RWPE2 (cell line): ENCODE results near the gene MCC.
A peak's percentile ranks its signal among the peaks of the same experiment; 100 is the strongest.

Experiments used
- ATAC-seq: fragments of 200-7000 bp; cut with Tn5 transposase; 3 replicates; pipeline ENCODE4 v1.9.1; 2021; ENCODE audit warnings: low read depth
- DNase-seq: peaks from one replicate; pipeline ENCODE4 v3.0.0-alpha.2; 2020; ENCODE audit warnings: low spot score
- H3K27ac ChIP-seq: fragments of 450-650 bp; 2 replicates; pipeline ENCODE4 v1.5.1; 2017; ENCODE audit warnings: mild to moderate bottlenecking; ENCODE audit not compliant: poor library complexity, severe bottlenecking
- H3K27me3 ChIP-seq: fragments of 250-450 bp; sonication (Bioruptor Pico); 2 replicates; pipeline ENCODE4 v1.5.1; 2021; ENCODE audit warnings: mild to moderate bottlenecking, moderate library complexity; ENCODE audit not compliant: insufficient read depth, poor library complexity, severe bottlenecking
- H3K36me3 ChIP-seq: fragments of 250-450 bp; sonication (Bioruptor Pico); 2 replicates; pipeline ENCODE4 v1.5.1; 2020; ENCODE audit warnings: low read depth, mild to moderate bottlenecking, moderate library complexity
- H3K4me1 ChIP-seq: fragments of 250-450 bp; sonication (Bioruptor Pico); 2 replicates; pipeline ENCODE4 v1.5.1; 2021; ENCODE audit warnings: mild to moderate bottlenecking, moderate library complexity; ENCODE audit not compliant: insufficient read depth, poor library complexity, severe bottlenecking
- H3K4me3 ChIP-seq: fragments of 250-450 bp; sonication (Bioruptor Pico); 2 replicates; pipeline ENCODE4 v1.5.1; 2021; ENCODE audit warnings: mild to moderate bottlenecking, moderate library complexity; ENCODE audit not compliant: severe bottlenecking
- H3K9me3 ChIP-seq: fragments of 250-450 bp; sonication (Bioruptor Pico); 2 replicates; pipeline ENCODE4 v1.5.1; 2021; ENCODE audit warnings: mild to moderate bottlenecking, moderate library complexity; ENCODE audit not compliant: severe bottlenecking
- TF ChIP-seq, protein P1 (sequence below): fragments of 450-650 bp; IDR thresholded peaks from one replicate; pipeline ENCODE4 v1.5.1; 2017; ENCODE audit warnings: mild to moderate bottlenecking, moderate library complexity; ENCODE audit not compliant: poor library complexity, severe bottlenecking

Gene MCC

DNA sequence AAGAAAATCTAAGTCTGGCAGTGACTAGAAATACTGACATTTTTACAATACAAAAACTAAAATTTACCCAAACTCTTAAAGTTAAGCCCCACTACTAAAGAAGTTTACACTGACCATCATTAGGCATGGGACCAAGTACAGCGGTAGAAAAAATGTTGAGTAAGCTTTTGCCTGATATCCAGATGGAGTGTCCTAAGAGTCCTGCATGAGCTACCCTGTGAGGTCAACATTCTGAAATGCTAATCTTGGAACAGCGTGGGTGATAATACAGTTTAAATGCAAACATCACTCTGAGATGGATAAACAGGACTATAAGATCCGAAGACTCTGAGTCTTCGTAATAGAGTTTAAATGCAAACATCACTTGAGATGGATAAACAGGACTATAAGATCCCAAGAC lies 322.0 kb downstream of the MCC start:
- no peaks in the 10 kb centered on the region for H3K9me3 ChIP-seq
- peaks cover 82% of the 10 kb centered on the region for H3K4me1 ChIP-seq
- H3K27ac ChIP-seq, result peak overlapping the region; percentile 88
- ATAC-seq (no peak), DNase-seq (no peak)
- H3K27me3 ChIP-seq, result no peaks in the 10 kb centered on the region
- H3K36me3 ChIP-seq, result no peaks in the 10 kb centered on the region
- TF ChIP-seq, protein P1, sequence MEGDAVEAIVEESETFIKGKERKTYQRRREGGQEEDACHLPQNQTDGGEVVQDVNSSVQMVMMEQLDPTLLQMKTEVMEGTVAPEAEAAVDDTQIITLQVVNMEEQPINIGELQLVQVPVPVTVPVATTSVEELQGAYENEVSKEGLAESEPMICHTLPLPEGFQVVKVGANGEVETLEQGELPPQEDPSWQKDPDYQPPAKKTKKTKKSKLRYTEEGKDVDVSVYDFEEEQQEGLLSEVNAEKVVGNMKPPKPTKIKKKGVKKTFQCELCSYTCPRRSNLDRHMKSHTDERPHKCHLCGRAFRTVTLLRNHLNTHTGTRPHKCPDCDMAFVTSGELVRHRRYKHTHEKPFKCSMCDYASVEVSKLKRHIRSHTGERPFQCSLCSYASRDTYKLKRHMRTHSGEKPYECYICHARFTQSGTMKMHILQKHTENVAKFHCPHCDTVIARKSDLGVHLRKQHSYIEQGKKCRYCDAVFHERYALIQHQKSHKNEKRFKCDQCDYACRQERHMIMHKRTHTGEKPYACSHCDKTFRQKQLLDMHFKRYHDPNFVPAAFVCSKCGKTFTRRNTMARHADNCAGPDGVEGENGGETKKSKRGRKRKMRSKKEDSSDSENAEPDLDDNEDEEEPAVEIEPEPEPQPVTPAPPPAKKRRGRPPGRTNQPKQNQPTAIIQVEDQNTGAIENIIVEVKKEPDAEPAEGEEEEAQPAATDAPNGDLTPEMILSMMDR, result no peak
- no peak overlapping the region for H3K4me3 ChIP-seq

DNA sequence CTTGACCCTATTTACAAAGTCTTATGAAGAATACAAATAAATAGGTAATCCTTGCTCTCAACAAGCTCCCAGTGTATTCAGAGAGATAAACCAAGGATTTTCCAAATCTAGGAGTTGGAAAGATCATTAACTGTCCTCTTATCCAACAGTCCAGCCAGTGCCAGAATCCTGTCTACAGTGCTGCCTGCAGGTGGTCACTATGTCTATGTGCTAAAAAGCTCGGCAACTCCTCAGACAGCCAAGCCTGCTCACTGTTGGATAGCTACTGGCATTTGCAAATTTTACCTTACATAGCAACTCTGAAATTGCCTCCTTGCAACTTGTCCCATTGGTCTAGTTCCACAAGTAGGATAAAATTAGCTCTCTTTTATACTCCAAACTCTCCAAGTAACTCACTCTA lies 324.2 kb downstream of the MCC start:
- Histone ChIP-seq H3K36me3 (no peaks in the 10 kb centered on the region), H3K27ac (peak overlapping the region; percentile 88), H3K4me3 (no peak overlapping the region), H3K4me1 (peaks cover 80% of the 10 kb centered on the region), H3K27me3 (no peaks in the 10 kb centered on the region), H3K9me3 (no peaks in the 10 kb centered on the region)
- no peak for DNase-seq
- TF ChIP-seq, protein P1, result no peak
- no peak for ATAC-seq

- H3K27ac ChIP-seq, result peak overlapping the region; percentile 88
- TF ChIP-seq, protein P1, result no peak
- peaks cover 73% of the 10 kb centered on the region for H3K4me1 ChIP-seq
- no peaks in the 10 kb centered on the region for H3K9me3 ChIP-seq
- DNase-seq (no peak), ATAC-seq (peak; percentile 6)
- H3K27me3 ChIP-seq, result no peaks in the 10 kb centered on the region
- H3K36me3 ChIP-seq, result no peaks in the 10 kb centered on the region
- no peak overlapping the region for H3K4me3 ChIP-seq
Observed at GRCh38 chr5:113163328-113163727, 324.9 kb downstream of the MCC start.

DNA sequence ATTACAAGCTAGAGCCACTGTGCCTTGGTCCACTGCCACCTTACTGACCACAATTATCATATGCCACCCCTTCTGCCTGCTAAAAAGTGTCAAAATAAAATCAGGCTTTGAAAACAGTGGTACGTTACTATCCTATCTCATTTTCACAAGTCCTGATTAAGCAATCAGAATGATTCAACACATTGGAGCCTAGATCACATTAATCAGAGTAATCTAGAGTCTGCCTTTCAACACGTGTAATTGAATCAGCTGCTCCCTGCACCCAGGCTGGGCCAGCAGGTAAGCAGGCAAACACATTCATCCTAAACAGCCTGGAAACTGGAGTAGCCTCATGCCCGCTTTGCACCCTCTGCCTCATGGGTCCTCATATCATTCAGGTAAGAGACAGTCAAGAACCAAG lies 325.5 kb downstream of the MCC start:
- Histone ChIP-seq H3K36me3 (no peaks in the 10 kb centered on the region), H3K9me3 (no peaks in the 10 kb centered on the region), H3K27ac (peak overlapping the region; percentile 88), H3K4me1 (peaks cover 68% of the 10 kb centered on the region), H3K27me3 (no peaks in the 10 kb centered on the region), H3K4me3 (no peak overlapping the region)
- TF ChIP-seq, protein P1, result no peak
- DNase-seq, result peak; percentile 91
- ATAC-seq, result peak; percentile 60

DNA sequence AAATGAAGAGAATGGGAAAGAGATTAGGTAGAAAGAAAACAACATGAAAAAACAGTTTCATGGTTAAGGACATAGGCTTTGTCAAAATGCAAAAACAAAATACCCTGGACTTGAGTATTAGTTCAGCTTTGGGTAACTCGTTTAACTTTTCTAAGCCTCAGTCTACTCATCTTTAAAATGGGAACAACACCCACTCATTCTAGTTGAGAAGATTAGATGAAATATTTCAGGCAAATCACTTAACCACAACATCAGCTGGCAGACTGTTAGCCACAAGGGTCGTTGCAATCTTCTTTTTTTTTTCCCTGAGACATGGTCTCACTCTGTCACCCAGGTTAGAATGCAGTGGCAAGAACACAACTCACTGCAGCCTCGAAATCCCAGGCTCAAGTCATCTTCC lies 326.0 kb downstream of the MCC start:
- TF ChIP-seq, protein P1, result no peak
- ATAC-seq (no peak), DNase-seq (no peak)
- Histone ChIP-seq H3K4me1 (peaks cover 62% of the 10 kb centered on the region), H3K36me3 (no peaks in the 10 kb centered on the region), H3K27me3 (no peaks in the 10 kb centered on the region), H3K27ac (peak overlapping the region; percentile 88), H3K9me3 (no peaks in the 10 kb centered on the region), H3K4me3 (no peak overlapping the region)
